ENCODE measurements around the gene KATNIP. TPM values are rescaled to one million over a fixed set of nuclear protein-coding genes. Genes with fewer than 3 reads are reported as not detected.

The KATNIP gene
- total RNA-seq, 1 donor from 2014 or later = 23.1 TPM

DNA sequence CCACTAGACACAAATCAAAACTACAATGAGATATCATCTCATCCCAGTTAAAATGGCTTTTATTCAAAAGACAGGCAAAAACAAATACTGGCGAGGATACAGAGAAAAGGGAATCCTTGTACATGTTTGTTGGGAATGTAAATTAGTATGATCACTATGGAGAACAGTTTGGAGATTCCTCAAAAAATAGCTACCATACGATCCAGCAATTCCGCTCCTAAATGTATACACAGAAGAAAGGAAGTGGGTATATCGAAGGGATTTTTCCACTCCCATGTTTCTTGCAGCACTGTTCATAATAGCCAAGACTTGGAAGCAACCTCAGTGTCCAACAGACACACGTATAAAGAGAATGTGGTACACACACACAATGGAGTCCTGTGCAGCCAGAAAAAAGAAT is 35.3 kb downstream of the KATNIP start:
- no peak for DNase-seq

- no peak for DNase-seq
Observed at GRCh38 chr16:27586711-27587110, 36.8 kb downstream of the KATNIP start.

DNA sequence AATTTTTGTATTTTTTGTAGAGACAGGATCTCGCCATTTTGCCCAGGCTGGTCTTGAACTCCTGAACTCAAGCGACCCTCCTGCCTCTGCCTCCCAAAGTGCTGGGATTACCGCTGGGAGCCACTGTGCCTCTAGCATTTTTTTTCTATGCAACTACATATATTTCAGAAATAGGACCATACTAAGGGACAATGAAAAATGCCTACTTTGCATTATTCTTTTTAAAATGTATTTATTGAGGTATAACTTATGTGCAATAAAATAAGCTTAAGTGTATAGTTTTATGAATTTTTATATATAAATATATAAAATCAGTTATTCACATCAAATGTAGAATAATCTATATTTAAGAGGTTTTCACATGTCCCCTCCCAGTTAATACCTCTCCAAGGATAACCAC is 38.1 kb downstream of the KATNIP start:
- no peak for DNase-seq

DNA sequence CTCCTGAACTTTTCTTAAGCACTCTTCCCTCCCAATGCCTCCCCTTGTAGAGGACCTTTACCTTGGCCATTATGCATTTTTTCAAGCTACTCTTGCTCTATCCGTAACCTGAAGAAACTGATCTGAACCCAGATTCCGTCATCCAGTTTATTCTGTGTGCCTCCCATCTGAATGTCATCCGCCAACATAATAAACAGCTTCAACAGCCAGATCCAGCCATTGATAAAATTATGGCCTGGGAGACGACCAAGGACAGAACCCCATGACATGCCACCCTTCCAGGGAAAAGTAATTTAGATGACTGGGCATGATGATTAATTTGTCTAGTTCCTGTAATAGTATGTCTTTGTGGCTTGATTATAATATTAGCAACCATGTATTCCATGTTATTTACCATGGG is 41.9 kb downstream of the KATNIP start:
- DNase-seq = no peak

DNA sequence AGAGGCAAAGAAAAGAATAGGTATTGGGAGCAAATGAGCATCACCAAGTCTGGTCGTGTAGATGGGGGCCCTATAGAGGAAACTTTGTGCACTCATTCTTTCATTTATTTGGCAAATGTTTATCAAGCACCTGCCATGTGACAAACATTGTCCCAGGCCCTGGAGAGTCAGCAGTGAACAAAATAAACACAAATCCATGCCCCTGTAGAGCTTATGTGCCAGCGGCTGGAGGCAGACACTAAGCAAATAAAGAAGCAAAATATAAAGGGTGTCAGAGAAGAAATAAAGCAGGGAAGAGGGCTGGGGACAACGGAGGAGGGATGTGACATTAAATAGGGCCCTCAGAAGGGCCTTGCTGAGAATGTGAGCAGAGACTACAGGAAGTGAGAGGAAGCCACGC is 45.5 kb downstream of the KATNIP start:
- no peak for DNase-seq

- DNase-seq = peak; percentile 16
Observed at GRCh38 chr16:27595993-27596392, 46.0 kb downstream of the KATNIP start.

GRCh38 chr16:27596411-27596810 is 46.5 kb downstream of the KATNIP start:
- DNase-seq = no peak

DNA sequence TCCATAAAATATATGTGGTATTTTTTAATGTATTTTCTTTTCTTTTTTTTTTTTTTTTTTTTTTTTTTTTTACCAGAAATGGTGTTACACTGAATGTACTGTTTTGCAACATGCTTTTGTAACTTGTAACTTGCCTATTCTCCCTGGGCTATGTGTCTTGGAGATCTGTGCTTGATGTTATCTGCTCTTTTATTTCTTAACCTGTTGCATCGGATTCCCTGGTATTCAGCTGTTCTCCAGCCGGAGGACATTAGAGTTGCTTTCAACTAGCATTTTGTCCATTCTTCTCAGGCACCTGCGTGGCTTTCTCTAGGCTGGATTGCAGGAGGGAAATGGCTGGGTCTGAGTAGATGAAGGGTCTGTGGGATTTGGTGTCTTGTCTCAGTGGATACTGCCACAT is 47.4 kb downstream of the KATNIP start:
- DNase-seq = no peak

GRCh38 chr16:27598220-27598619 is 48.3 kb downstream of the KATNIP start:
- no peak for DNase-seq

DNA sequence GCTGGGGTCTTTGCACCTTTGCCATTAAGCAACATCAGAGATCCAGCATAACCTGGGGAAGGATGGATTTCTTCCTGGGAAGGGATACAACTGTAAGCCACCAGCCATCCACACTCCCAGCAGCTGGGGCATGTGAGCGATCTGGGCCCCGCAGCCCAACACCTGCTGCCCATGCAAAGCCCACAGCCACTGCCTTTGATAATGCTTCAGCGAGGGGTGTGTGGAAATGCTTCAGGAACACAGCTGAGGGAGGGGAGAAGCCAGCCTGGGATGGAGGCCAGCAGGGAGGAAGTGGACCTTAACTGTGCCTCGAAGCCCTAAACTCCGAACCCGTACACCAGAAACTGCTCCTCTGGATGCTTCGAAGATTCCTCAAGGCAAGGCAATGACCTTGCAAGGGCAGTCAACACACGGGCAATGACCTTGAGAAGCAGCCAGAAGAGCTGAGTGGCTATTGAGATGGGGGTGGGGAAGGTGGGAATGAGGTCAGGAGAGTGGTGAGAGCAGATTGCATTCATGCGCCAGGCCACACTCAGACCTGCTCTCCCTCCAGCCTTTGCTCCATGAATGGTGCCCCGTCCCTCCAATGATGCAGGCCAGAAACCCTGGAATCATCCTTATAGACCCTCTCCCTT is 49.1 kb downstream of the KATNIP start:
- no peak for DNase-seq

DNA sequence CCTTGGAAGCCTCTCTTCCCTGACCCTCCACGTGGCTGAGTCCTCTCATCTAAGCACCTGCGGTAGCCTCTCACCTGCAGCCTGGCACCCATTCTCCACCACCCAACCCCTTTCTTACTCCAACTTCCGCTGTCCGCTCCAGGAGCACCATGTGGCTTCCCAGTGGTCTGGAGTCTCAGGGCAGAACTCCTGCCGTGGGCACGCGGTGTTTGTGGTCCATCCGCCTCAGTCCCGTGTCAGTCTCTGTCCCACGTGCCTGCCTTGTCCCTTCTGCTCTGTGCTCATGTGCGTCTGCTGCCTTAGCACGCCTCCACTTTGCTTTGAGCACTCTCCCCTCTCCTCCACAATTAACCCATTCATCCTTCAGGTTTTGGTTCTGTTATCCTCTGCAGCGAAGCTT is 49.7 kb downstream of the KATNIP start:
- no peak for DNase-seq

Other genes starting within 250 kb of the KATNIP start
- gene IL4R, start 236.2 kb upstream of the KATNIP start, total RNA-seq = 23.9 and 42.9 TPM in 2 replicates
- under 0.01 and 0.14 TPM in 2 replicates for gene IL21R, start 148.0 kb upstream of the KATNIP start, total RNA-seq
- gene GTF3C1, start 231 bp upstream of the KATNIP start, total RNA-seq = 74.4 and 94.2 TPM in 2 replicates